ENCODE data around the gene GZMB.

- TF ChIP-seq CTCF (IDR thresholded peaks at IDR 0.05; ENCODE audit: low read depth, low read length) (no peak), EZH2phosphoT487 (IDR thresholded peaks at IDR 0.05; ENCODE audit: low read depth) (no peak)
These were observed 46.5 kb upstream of the GZMB start for GRCh38 chr14:24680516-24680915.

All from OCI-LY3 (cell line).